GM23248 (cell line): ENCODE measurements around the gene CMIP. TPM values are rescaled to one million over a fixed set of nuclear protein-coding genes. Genes with fewer than 3 reads are reported as not detected.
A peak's percentile ranks its signal among the peaks of the same experiment; 100 is the strongest.

Experiments
- DNase-seq: peaks from one replicate; pipeline ENCODE4 v3.0.0-alpha.2; 2015
- H2AFZ ChIP-seq: fragments of 200-600 bp; sonication (generic); 2 replicates; pipeline ENCODE4 v1.6.1; 2016; ENCODE audit warnings: antibody characterized with exemption
- H3F3A ChIP-seq: fragments of 200-600 bp; sonication (generic); 2 replicates; pipeline ENCODE4 v1.6.1; 2016; ENCODE audit warnings: mild to moderate bottlenecking, antibody characterized with exemption, mixed run types; ENCODE audit not compliant: insufficient read depth
- H3K27ac ChIP-seq: fragments of 200-600 bp; sonication (generic); 2 replicates; pipeline ENCODE4 v1.5.1; 2016; ENCODE audit warnings: mild to moderate bottlenecking
- H3K27me3 ChIP-seq: fragments of 200-600 bp; sonication (generic); replicated peaks from 2 replicates; pipeline ENCODE4 v1.6.1; 2016; ENCODE audit warnings: mild to moderate bottlenecking; ENCODE audit not compliant: insufficient read depth
- H3K36me3 ChIP-seq: fragments of 200-600 bp; sonication (generic); 2 replicates; pipeline ENCODE4 v1.6.1; 2016; ENCODE audit warnings: low read depth, mild to moderate bottlenecking
- H3K4me1 ChIP-seq: fragments of 200-600 bp; sonication (generic); 2 replicates; pipeline ENCODE4 v1.6.1; 2016; ENCODE audit warnings: mild to moderate bottlenecking; ENCODE audit not compliant: insufficient read depth
- H3K4me2 ChIP-seq: fragments of 200-600 bp; sonication (generic); one replicate; pipeline ENCODE4 v1.6.1; 2016; ENCODE audit warnings: mild to moderate bottlenecking; ENCODE audit not compliant: unreplicated experiment
- H3K4me3 ChIP-seq: fragments of 200-600 bp; sonication (generic); 2 replicates; pipeline ENCODE4 v1.5.1; 2016; ENCODE audit warnings: mild to moderate bottlenecking
- H3K79me2 ChIP-seq: fragments of 200-600 bp; sonication (generic); 2 replicates; pipeline ENCODE4 v1.6.1; 2016; ENCODE audit warnings: mild to moderate bottlenecking; ENCODE audit not compliant: insufficient read depth
- H3K9ac ChIP-seq: fragments of 200-600 bp; sonication (generic); 2 replicates; pipeline ENCODE4 v1.6.1; 2016; ENCODE audit warnings: mild to moderate bottlenecking
- H3K9me2 ChIP-seq: fragments of 200-600 bp; sonication (generic); 2 replicates; pipeline ENCODE4 v1.6.1; 2016; ENCODE audit warnings: mixed run types, mild to moderate bottlenecking, moderate library complexity; ENCODE audit not compliant: insufficient read depth
- H3K9me3 ChIP-seq: fragments of 200-600 bp; sonication (generic); one replicate; pipeline ENCODE4 v1.6.1; 2017; ENCODE audit warnings: low read depth
- H4K20me1 ChIP-seq: fragments of 200-600 bp; sonication (generic); 2 replicates; pipeline ENCODE4 v1.6.0; 2016; ENCODE audit not compliant: insufficient read depth
- EZH2 ChIP-seq: fragments of 200-600 bp; sonication (generic); IDR thresholded peaks from 2 replicates; pipeline ENCODE4 v1.6.1; 2018; ENCODE audit warnings: antibody characterized with exemption, mild to moderate bottlenecking; ENCODE audit not compliant: insufficient read depth, poor library complexity, severe bottlenecking
- EZH2phosphoT487 ChIP-seq: fragments of 200-600 bp; sonication (generic); IDR thresholded peaks from 2 replicates; pipeline ENCODE4 v1.6.1; 2018; ENCODE audit warnings: antibody characterized with exemption, moderate library complexity, mild to moderate bottlenecking, low read depth; ENCODE audit not compliant: insufficient read depth
- WGBS, 2 experiments: methylation state at CpG; one replicate each; pipeline ENCODE4 v1.1.6; 2015 to 2017; ENCODE audit warnings: low lambda C conversion rate in 2 of 2, low coverage in 1 of 2; ENCODE audit errors: missing lambda C conversion rate in 2 of 2; 5-methylcytosine and 5-hydroxymethylcytosine counted together
- in situ Hi-C: fragments of 300-500 bp; cut with MboI; formaldehyde crosslinking; loops from 2 replicates; pipeline ENCODE4 v1.15.0; 2020
- polyA plus RNA-seq: library from polyadenylated mRNA; unstranded; fragments of >200 nt; fragmentation: Nextera tagmentation; extraction: Ambion mirVana; gene quantifications from 2 replicates; pipeline ENCODE4 v1.2.1, GENCODE V29; 2016
- total RNA-seq: library from RNA; depleted of rRNA; stranded (reverse); fragments of >200 nt; shearing (Covaris generic); gene quantifications from 2 replicates; pipeline ENCODE4 v1.2.3, GENCODE V29; 2014

Gene CMIP
- total and polyA plus RNA-seq, 2 experiments from 2014 or later: 1.5 to 9.5 TPM

GRCh38 chr16:81723098-81723723, 278.6 kb downstream of the CMIP start:
- H3K9me2 ChIP-seq: no peaks in the 10 kb centered on the region
- no peaks in the 10 kb centered on the region for H3K79me2 ChIP-seq
- DNase-seq: peak; percentile 84
- no peaks in the 10 kb centered on the region for H3K4me1 ChIP-seq
- no peaks in the 10 kb centered on the region for H3K36me3 ChIP-seq
- H2AFZ ChIP-seq: no peak overlapping the region
- TF ChIP-seq EZH2 (no peak), EZH2phosphoT487 (no peak)
- in situ Hi-C loops: loop anchor here (10.0 kb wide), 1 partner anchor 318 kb away; no protein-coding TSS in a partner anchor
- H3K9ac ChIP-seq: no peak overlapping the region
- H3K27me3 ChIP-seq: peaks cover 4% of the 10 kb centered on the region; the same call in 1 of the 2 replicates
- H3K4me3 ChIP-seq: no peak overlapping the region
- no peak overlapping the region for H3K4me2 ChIP-seq
- H3F3A ChIP-seq: no peaks in the 10 kb centered on the region; the same call in 1 of the 2 replicates
- H3K9me3 ChIP-seq: no peaks in the 10 kb centered on the region
- 26 to 28% methylated on average over 8 of the region's 8 CpGs for WGBS, 2 experiments
- H3K27ac ChIP-seq: no peak overlapping the region
- H4K20me1 ChIP-seq: no peaks in the 10 kb centered on the region

- H4K20me1 ChIP-seq: no peaks in the 10 kb centered on the region
- H3K9me2 ChIP-seq: no peaks in the 10 kb centered on the region
- TF ChIP-seq EZH2 (no peak), EZH2phosphoT487 (no peak)
- no peaks in the 10 kb centered on the region for H3K79me2 ChIP-seq
- no peaks in the 10 kb centered on the region for H3K36me3 ChIP-seq
- no peak overlapping the region for H3K9ac ChIP-seq
- no peak overlapping the region for H3K4me2 ChIP-seq
- no peak overlapping the region for H2AFZ ChIP-seq
- H3K4me3 ChIP-seq: no peak overlapping the region
- peaks cover 4% of the 10 kb centered on the region; the same call in 1 of the 2 replicates for H3K27me3 ChIP-seq
- 79 to 94% methylated on average over 3 to 4 of the region's 4 CpGs for WGBS, 2 experiments
- H3K4me1 ChIP-seq: no peaks in the 10 kb centered on the region
- DNase-seq: no peak
- no peaks in the 10 kb centered on the region for H3K9me3 ChIP-seq
- H3F3A ChIP-seq: no peaks in the 10 kb centered on the region
- in situ Hi-C loops: loop anchor here (10.0 to 25.0 kb wide), 2 partner anchors 324 to 691 kb away; partner anchors contain the start of gene ATMIN
- no peak overlapping the region for H3K27ac ChIP-seq
These were observed 283.8 kb downstream of the CMIP start for GRCh38 chr16:81728435-81728834.

- 71 to 79% methylated on average over 14 to 16 of the region's 16 CpGs for WGBS, 2 experiments
- H3K27me3 ChIP-seq: peaks cover 1% of the 10 kb centered on the region; the same call in 1 of the 2 replicates
- DNase-seq: no peak
- no peak overlapping the region for H3K4me3 ChIP-seq
- no peaks in the 10 kb centered on the region for H3F3A ChIP-seq
- H3K4me1 ChIP-seq: no peaks in the 10 kb centered on the region
- H3K79me2 ChIP-seq: no peaks in the 10 kb centered on the region
- H2AFZ ChIP-seq: no peak overlapping the region
- in situ Hi-C loops: loop anchor here (10.0 to 25.0 kb wide), 2 partner anchors 325 to 692 kb away; partner anchors contain the start of gene ATMIN
- H3K27ac ChIP-seq: no peak overlapping the region
- TF ChIP-seq EZH2: no peak
- no peak for TF ChIP-seq EZH2phosphoT487
- H3K9me2 ChIP-seq: no peaks in the 10 kb centered on the region
- H3K36me3 ChIP-seq: no peaks in the 10 kb centered on the region
- no peaks in the 10 kb centered on the region for H4K20me1 ChIP-seq
- H3K9me3 ChIP-seq: no peaks in the 10 kb centered on the region
- no peak overlapping the region for H3K9ac ChIP-seq
- H3K4me2 ChIP-seq: no peak overlapping the region
These were observed 284.8 kb downstream of the CMIP start for GRCh38 chr16:81729451-81729850.

GRCh38 chr16:81730090-81731051, 285.8 kb downstream of the CMIP start:
- Histone ChIP-seq H3K9ac (peak overlapping the region; percentile 55), H3K9me3 (no peaks in the 10 kb centered on the region), H3K27ac (no peak overlapping the region), H4K20me1 (no peaks in the 10 kb centered on the region), H3K79me2 (no peaks in the 10 kb centered on the region), H3K36me3 (no peaks in the 10 kb centered on the region), H3K4me2 (peak overlapping the region; percentile 83), H2AFZ (peak overlapping the region; percentile 81), H3F3A (no peaks in the 10 kb centered on the region), H3K4me3 (peak overlapping the region; percentile 71), H3K4me1 (no peaks in the 10 kb centered on the region), H3K27me3 (no peaks in the 10 kb centered on the region; the same call in 1 of the 2 replicates), H3K9me2 (no peaks in the 10 kb centered on the region)
- peak; percentile 84 for DNase-seq
- in situ Hi-C loops: loop anchor here (25.0 kb wide), 1 partner anchor 693 kb away; the partner anchor contains the start of gene ATMIN
- TF ChIP-seq EZH2phosphoT487 (no peak), EZH2 (no peak)
- 7 to 9% methylated on average over 29 to 47 of the region's 47 CpGs for WGBS, 2 experiments
